ENCODE results near the gene CNR2.
"Not testable (repeated sequence)": the region's sequence is repeated elsewhere in the genome, so short reads cannot be mapped to it uniquely, and the experiment has no call there.

CNR2 gene

GRCh38 chr1:23913212-23913880 is at the start of gene CNR2:
Gene CNR2, minus strand, starts transcription at chr1:23913362. Its CDS starts 37,745 bp downstream, at chr1:23875617.
- peak; percentile 38 for DNase-seq

GRCh38 chr1:23960291-23961020 is 47.3 kb upstream of the CNR2 start:
- peak; percentile 23 for DNase-seq

- DNase-seq, result peak; percentile 95
Measured at GRCh38 chr1:23959461-23960290, 46.5 kb upstream of the CNR2 start, which contains the start of gene PNRC2. Gene PNRC2, plus strand, starts transcription at chr1:23959828. Its CDS starts 1,630 bp downstream, at chr1:23961458.

DNA sequence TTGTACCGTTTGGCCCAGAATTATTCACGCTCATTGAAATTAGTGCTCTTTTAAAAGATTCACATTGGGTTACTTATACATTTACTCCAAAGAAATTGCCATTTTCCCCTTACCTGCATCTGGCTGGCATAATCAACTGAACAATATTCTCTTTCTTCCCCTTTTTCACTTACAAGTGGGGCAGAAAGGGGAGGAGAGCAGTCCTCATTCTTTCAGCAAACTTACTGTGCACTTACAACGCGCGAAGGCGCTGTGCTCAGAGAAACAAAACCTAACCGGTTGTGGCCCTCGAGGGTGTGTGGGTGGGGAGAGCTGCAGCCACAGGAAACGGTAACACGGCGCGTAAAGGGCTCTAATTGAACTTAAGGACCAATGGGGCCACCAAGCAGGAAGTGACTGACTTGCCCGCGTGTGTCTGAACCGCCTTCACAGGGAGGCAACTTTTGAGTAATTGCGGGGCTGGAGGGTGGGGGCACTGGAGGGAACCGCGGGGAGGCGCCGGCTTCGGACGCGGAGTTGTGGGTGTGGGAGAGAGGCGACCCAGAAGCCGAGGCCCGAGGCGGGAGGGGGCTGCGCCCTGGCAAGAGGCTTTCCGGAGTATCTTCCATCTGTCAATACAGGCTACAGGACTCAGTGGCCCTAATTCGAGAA is 45.8 kb upstream of the CNR2 start:
- peak; percentile 95 for DNase-seq

- not testable (repeated sequence) for DNase-seq
Measured at GRCh38 chr1:23958040-23958809, 45.1 kb upstream of the CNR2 start.

- DNase-seq, result no peak
Measured at GRCh38 chr1:23957096-23957495, 43.9 kb upstream of the CNR2 start.

DNA sequence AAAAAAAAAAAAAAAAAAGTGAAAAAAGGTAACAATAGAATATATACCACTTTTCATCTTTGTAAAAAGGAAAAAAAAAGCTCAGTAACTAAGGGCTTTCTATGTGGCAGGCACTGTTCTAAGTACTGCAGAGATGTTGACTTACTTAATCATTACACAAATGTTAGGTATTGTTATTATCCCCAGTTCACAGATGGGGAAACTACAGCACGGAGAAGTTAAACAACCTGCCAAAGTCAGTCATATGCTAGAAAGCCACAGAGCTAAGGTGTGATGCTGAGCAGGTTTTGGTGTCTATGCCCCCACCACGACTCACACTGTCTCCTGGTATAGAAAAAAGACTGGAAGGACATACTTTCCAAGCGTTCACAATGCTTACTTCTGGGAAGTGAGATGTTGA is 39.9 kb upstream of the CNR2 start:
- DNase-seq, result no peak

GRCh38 chr1:23947366-23947765 is 34.2 kb upstream of the CNR2 start:
- no peak for DNase-seq

DNA sequence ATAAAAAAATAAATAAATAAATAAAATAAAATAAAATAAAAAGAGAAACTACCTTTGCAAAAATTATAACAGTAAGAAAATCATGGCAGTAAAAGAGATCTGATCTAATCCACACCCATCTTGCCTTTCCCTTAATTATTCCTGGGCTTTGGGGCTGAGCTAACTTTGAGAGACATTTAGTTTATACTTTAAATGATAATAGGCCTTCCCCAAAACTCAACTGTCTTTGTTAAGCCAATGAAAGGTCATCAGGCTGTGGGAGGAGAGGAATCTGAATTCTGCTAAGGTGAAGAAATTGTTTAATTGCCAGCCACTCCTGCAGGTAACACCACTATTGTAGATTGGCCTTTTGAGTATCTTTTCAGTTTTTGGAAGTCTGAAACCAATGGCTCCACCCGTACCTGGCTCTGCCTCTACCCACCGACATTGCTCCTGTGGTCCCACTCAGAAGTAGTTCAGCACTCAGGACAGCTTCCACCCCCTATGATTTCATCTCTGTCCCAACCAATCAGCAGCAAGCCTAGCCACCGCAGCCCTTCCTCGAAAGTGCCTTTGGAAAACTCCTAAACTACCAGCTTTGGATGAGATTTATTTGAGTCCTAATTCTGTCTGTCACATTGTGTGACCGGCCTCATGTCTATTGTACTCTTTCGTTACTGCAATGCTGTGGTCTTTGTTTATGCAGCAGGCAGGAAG is 23.5 kb upstream of the CNR2 start:
- no peak for DNase-seq

DNA sequence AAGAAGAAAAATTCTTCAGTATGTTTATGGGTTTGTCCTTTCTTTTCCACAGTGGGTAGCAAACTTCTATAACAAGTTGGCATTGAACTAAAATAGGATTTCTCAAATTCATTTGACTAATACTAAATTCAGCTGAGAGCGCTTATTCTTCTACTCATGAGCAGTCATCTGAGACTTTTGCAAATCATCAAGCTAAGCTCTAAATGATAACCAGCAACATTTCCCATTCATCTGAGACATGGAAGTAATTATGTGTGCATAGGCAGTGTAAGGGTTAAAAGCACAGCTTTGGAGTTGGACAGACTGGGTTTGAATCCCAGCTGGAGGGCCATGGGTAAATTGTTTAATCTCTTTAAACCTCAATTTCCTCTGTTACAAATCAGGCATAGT is 18.3 kb upstream of the CNR2 start:
- DNase-seq, result no peak

DNA sequence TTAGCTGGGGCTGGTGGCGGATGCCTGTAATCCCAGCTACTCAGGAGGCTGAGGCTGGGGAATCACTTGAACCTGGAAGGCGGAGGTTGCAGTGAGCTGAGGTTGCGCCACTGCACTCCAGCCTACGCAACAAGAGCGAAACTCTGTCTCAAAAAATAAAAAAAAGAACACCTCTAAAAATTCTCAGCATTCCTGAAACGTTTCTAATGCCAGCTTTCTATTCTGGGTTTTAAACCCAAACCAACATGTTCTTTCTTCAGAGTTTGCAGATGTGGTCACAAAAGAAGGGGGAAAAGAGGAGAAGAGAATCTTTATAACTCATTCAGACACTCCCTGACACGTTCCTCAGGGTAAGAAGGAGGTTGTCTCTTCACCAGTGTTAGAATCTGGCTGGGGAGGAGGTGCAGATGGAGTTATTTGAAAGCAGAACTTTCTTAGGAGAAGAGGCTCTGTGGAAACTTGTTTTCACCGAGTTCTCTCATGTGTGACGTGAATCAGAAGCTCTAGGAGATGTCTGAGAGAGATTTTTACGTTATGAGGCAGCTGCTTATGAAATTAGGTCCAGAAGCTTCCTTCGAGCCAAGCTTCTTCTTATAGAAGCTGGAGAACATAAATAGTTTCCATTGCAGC is 17.8 kb upstream of the CNR2 start:
- DNase-seq, result no peak

- no peak for DNase-seq
Measured at GRCh38 chr1:23930270-23930669, 17.1 kb upstream of the CNR2 start.

DNA sequence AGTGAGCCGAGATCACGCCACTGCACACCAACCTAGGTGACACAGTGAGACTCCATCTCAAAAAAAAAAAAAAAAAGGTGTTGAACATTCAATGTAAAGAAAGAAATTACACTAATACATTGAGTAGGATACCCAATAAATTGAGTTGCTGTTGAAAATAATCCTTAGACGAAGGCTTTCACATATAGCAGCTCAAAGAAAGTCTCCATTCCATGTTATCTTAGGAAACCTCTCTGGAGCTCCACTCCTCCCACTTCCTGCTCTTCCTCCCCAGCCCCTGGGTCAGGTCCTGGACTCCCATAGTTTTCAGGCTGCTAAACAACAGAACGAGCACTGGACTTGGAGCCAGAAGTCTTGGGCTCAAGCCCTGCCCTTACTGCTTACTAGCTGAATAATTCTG is 15.6 kb upstream of the CNR2 start:
- DNase-seq, result no peak

GRCh38 chr1:23927097-23927496 is 13.9 kb upstream of the CNR2 start:
- DNase-seq, result no peak

- DNase-seq, result no peak
Measured at GRCh38 chr1:23925279-23925678, 12.1 kb upstream of the CNR2 start.

GRCh38 chr1:23924601-23925000 is 11.4 kb upstream of the CNR2 start:
- DNase-seq, result no peak

DNA sequence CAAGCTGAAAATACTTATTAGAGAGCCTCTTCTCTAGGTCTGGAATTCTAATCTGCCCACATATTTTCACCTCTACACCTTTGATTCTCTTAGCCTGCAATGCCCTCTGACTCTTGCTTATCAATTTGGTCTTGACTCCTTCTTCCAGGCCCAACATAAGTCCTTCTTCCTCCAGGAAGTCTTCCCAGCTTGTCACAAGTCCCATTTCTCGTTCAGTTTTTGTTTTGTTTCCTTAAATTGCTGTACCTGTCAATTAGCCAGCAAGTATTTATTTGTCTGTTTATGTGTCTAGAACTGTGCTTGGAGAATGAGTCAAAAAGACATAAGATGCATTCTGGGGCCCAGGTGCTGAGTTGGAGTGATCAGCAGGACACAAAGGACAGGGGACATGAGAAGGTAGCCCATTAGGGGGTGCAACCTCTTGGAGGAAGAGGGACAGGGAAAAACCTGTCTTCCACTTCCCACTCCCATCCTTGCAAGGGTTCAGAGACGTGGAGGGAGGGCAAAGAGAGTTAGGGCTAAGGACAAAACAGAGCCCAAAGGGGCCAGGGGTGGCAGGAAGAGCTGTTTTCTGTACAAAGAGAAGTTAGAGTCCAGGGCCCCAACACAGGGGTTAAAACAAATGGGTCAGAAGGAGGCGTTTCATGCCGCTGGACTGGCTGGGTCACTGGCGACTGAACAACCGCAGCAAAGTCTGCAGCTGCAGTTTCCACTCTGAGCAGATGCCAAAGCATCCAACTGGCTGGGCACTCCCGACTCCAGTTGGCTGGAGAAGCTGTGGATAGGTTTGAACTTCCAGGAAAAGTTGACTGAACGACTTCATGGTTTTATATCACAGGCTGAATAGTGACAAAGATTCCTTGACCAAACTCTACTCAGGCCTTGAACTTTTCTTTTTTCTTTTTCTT is 10.7 kb upstream of the CNR2 start:
- DNase-seq, result no peak

DNA sequence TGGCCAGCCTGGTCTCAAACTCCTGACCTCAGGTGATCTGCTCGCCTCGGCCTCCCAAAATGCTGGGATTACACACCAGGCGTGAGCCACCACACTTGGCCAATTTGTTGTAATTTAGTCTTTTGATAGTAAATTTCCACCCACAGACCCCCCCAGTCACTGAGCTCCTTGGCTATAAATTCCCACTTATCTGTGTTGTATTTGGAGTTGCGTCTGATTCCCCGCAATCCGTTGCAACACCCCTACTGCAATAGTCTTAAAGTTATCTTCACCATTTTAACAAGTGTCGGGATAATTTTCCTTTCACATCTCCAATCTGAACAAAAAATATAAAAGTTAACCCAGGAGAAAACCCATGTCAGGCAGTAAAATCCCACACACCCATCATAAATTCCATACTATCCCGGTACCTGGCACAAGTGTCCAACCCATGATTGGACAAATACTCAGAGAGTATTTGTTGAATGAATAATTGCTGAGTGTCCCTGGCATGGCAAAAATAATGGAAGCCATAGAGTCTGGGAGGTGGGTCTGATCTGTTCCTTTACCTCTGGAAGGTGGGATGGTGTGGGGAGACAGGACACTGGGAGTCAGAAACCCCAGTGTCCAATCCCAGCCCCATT is 9.3 kb upstream of the CNR2 start:
- DNase-seq, result no peak

Measured in CD4-positive, alpha-beta T cell treated with Interleukin-21 for 1 hour (primary cell).